Measurements from ENCODE around the gene ANO1.

The ANO1 gene

GRCh38 chr11:70144262-70144661, 66.1 kb downstream of the ANO1 start:
- TF ChIP-seq EP300 (IDR thresholded peaks at IDR 0.05; ENCODE audit: borderline replicate concordance) (no peak), TCF12 (IDR thresholded peaks at IDR 0.05; ENCODE audit: low read depth) (no peak), CREB1 (IDR thresholded peaks at IDR 0.05; ENCODE audit: low read depth) (no peak), CEBPB (IDR thresholded peaks at IDR 0.05) (no peak), RAD21 (IDR thresholded peaks at IDR 0.05; ENCODE audit: low read depth) (no peak), EGR1 (IDR thresholded peaks at IDR 0.05) (no peak), TEAD4 (IDR thresholded peaks at IDR 0.05) (no peak), YY1 (IDR thresholded peaks at IDR 0.05; ENCODE audit: low read depth) (no peak), TAF1 (IDR thresholded peaks at IDR 0.05; ENCODE audit: low read depth) (no peak), ZBTB7A (IDR thresholded peaks at IDR 0.05; ENCODE audit: low read depth) (no peak)
- TF ChIP-seq, protein P1, sequence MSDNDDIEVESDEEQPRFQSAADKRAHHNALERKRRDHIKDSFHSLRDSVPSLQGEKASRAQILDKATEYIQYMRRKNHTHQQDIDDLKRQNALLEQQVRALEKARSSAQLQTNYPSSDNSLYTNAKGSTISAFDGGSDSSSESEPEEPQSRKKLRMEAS (IDR thresholded peaks at IDR 0.05), result no peak

GRCh38 chr11:70145071-70145470, 67.0 kb downstream of the ANO1 start:
- TF ChIP-seq CEBPB (IDR thresholded peaks at IDR 0.05) (no peak), TCF12 (IDR thresholded peaks at IDR 0.05; ENCODE audit: low read depth) (no peak), TAF1 (IDR thresholded peaks at IDR 0.05; ENCODE audit: low read depth) (no peak), YY1 (IDR thresholded peaks at IDR 0.05; ENCODE audit: low read depth) (no peak), CREB1 (IDR thresholded peaks at IDR 0.05; ENCODE audit: low read depth) (no peak), NFIC (IDR thresholded peaks at IDR 0.05) (no peak), USF1 (IDR thresholded peaks at IDR 0.05) (no peak), ZBTB7A (IDR thresholded peaks at IDR 0.05; ENCODE audit: low read depth) (no peak), EP300 (IDR thresholded peaks at IDR 0.05; ENCODE audit: borderline replicate concordance) (no peak), FOXM1 (IDR thresholded peaks at IDR 0.05; ENCODE audit: borderline replicate concordance, low read depth) (no peak), RAD21 (IDR thresholded peaks at IDR 0.05; ENCODE audit: low read depth) (no peak), TEAD4 (IDR thresholded peaks at IDR 0.05) (no peak), EGR1 (IDR thresholded peaks at IDR 0.05) (no peak)
- TF ChIP-seq, protein P2, sequence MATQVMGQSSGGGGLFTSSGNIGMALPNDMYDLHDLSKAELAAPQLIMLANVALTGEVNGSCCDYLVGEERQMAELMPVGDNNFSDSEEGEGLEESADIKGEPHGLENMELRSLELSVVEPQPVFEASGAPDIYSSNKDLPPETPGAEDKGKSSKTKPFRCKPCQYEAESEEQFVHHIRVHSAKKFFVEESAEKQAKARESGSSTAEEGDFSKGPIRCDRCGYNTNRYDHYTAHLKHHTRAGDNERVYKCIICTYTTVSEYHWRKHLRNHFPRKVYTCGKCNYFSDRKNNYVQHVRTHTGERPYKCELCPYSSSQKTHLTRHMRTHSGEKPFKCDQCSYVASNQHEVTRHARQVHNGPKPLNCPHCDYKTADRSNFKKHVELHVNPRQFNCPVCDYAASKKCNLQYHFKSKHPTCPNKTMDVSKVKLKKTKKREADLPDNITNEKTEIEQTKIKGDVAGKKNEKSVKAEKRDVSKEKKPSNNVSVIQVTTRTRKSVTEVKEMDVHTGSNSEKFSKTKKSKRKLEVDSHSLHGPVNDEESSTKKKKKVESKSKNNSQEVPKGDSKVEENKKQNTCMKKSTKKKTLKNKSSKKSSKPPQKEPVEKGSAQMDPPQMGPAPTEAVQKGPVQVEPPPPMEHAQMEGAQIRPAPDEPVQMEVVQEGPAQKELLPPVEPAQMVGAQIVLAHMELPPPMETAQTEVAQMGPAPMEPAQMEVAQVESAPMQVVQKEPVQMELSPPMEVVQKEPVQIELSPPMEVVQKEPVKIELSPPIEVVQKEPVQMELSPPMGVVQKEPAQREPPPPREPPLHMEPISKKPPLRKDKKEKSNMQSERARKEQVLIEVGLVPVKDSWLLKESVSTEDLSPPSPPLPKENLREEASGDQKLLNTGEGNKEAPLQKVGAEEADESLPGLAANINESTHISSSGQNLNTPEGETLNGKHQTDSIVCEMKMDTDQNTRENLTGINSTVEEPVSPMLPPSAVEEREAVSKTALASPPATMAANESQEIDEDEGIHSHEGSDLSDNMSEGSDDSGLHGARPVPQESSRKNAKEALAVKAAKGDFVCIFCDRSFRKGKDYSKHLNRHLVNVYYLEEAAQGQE (IDR thresholded peaks at IDR 0.05; ENCODE audit: low read depth), result no peak
- TF ChIP-seq, protein P1 (IDR thresholded peaks at IDR 0.05), result no peak

GRCh38 chr11:70145841-70146240, 67.7 kb downstream of the ANO1 start:
- TF ChIP-seq EP300 (IDR thresholded peaks at IDR 0.05; ENCODE audit: borderline replicate concordance), result no peak

DNA sequence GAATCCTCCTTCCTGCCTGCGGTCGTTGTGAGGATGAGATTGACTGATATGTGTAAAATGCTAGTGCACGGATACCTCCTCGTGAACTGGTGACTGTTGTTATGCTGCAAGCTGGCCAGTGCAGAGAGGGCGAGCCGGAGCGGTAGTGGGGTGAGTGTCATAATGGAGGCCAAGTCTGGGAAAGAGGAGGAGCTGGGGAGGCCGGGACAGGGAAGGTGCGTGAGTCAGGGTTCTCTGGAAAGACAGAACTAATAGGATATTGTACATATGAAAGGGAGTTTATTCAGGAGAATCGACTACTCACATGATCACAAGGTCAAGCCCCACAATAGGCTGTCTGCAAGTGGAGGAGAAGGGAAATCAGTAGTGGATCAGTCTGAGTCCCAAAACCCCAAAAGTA, 68.2 kb downstream of the ANO1 start:
- TF ChIP-seq EGR1 (IDR thresholded peaks at IDR 0.05) (no peak), YY1 (IDR thresholded peaks at IDR 0.05; ENCODE audit: low read depth) (no peak), CEBPB (IDR thresholded peaks at IDR 0.05) (no peak), TCF12 (IDR thresholded peaks at IDR 0.05; ENCODE audit: low read depth) (no peak), FOXM1 (IDR thresholded peaks at IDR 0.05; ENCODE audit: borderline replicate concordance, low read depth) (no peak), TEAD4 (IDR thresholded peaks at IDR 0.05) (no peak), ZBTB7A (IDR thresholded peaks at IDR 0.05; ENCODE audit: low read depth) (no peak), RAD21 (IDR thresholded peaks at IDR 0.05; ENCODE audit: low read depth) (no peak), USF1 (IDR thresholded peaks at IDR 0.05) (no peak), NFIC (IDR thresholded peaks at IDR 0.05) (no peak), EP300 (IDR thresholded peaks at IDR 0.05; ENCODE audit: borderline replicate concordance) (no peak), CREB1 (IDR thresholded peaks at IDR 0.05; ENCODE audit: low read depth) (no peak), TAF1 (IDR thresholded peaks at IDR 0.05; ENCODE audit: low read depth) (no peak)
- TF ChIP-seq, protein P2 (IDR thresholded peaks at IDR 0.05; ENCODE audit: low read depth), result no peak
- TF ChIP-seq, protein P1 (IDR thresholded peaks at IDR 0.05), result no peak

- TF ChIP-seq, protein P1 (IDR thresholded peaks at IDR 0.05), result no peak
- no peak for TF ChIP-seq ZBTB7A (IDR thresholded peaks at IDR 0.05; ENCODE audit: low read depth)
- TF ChIP-seq FOXM1 (IDR thresholded peaks at IDR 0.05; ENCODE audit: borderline replicate concordance, low read depth), result no peak
- no peak for TF ChIP-seq CREB1 (IDR thresholded peaks at IDR 0.05; ENCODE audit: low read depth)
- no peak for TF ChIP-seq EP300 (IDR thresholded peaks at IDR 0.05; ENCODE audit: borderline replicate concordance)
- TF ChIP-seq NFIC (IDR thresholded peaks at IDR 0.05), result no peak
- TF ChIP-seq RAD21 (IDR thresholded peaks at IDR 0.05; ENCODE audit: low read depth), result no peak
- no peak for TF ChIP-seq USF1 (IDR thresholded peaks at IDR 0.05)
- TF ChIP-seq TEAD4 (IDR thresholded peaks at IDR 0.05), result no peak
These were observed 68.9 kb downstream of the ANO1 start for GRCh38 chr11:70146895-70147520.

Data from Ishikawa (cell line).